Skeletal muscle tissue (tissue), 4 donors: ENCODE data around the gene PZP. TPM values are rescaled to one million over a fixed set of nuclear protein-coding genes. Genes with fewer than 3 reads are reported as not detected.
"Not testable (repeated sequence)": the region's sequence is repeated elsewhere in the genome, so short reads cannot be mapped to it uniquely, and the experiment has no call there.

Experiments
- H3K27ac ChIP-seq: one replicate; pipeline ENCODE4 v1.7.0; 2013; ENCODE audit warnings: mild to moderate bottlenecking, low read depth, low read length, inconsistent platforms
- H3K27me3 ChIP-seq, 3 donors: one replicate each; pipeline ENCODE4 v1.7.0; 2013; ENCODE audit warnings: low read length in 3 of 3; ENCODE audit not compliant: control insufficient read depth in 3 of 3, insufficient read depth in 3 of 3
- H3K36me3 ChIP-seq, 3 donors: one replicate each; pipeline ENCODE4 v1.7.0; 2013; ENCODE audit warnings: low read length in 3 of 3; ENCODE audit not compliant: control insufficient read depth in 3 of 3, insufficient read depth in 3 of 3
- H3K4me1 ChIP-seq, 3 donors: one replicate each; pipeline ENCODE4 v1.7.0; 2013; ENCODE audit warnings: low read length in 3 of 3, mild to moderate bottlenecking in 3 of 3; ENCODE audit not compliant: control insufficient read depth in 3 of 3, insufficient read depth in 3 of 3
- H3K4me3 ChIP-seq, 3 donors: one replicate each; pipeline ENCODE4 v1.7.0; 2013; ENCODE audit warnings: low read length in 3 of 3
- H3K9ac ChIP-seq, 3 donors: one replicate each; pipeline ENCODE4 v1.7.0; 2013; ENCODE audit warnings: low read length in 3 of 3, mild to moderate bottlenecking in 3 of 3, moderate library complexity in 2 of 3, low read depth in 1 of 3
- H3K9me3 ChIP-seq, 3 donors: one replicate each; pipeline ENCODE4 v1.7.0; 2013; ENCODE audit warnings: low read length in 3 of 3; ENCODE audit not compliant: control insufficient read depth in 3 of 3
- total RNA-seq: library from RNA; depleted of rRNA; stranded (reverse); fragments of >200 nt; gene quantifications from one replicate; pipeline ENCODE4 v1.2.3, GENCODE V29; 2014
- donor health status: Osteomylitis.

Gene PZP
- total RNA-seq, 1 donor from 2014 or later, result 1.0 TPM

DNA sequence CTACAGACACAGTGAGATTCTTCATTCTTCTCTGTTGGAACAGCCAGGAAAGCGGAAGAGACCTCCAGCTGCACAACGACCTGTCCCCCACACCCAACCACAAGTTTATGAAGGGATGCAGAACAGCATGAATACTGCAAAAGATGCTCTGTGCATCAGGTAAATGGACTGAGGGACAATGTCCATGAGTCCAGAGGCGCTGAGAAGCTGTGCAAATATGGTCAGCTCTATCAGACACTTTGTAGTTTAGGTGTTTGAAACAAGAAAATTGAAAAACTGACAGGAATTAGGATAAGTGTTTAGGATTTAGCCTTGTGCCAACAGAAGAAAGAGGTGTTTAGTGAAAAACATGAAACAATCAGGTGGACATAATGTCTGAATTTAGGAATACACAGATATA lies 33.1 kb upstream of the PZP start:
- no peaks in the 10 kb centered on the region for H3K36me3 ChIP-seq

DNA sequence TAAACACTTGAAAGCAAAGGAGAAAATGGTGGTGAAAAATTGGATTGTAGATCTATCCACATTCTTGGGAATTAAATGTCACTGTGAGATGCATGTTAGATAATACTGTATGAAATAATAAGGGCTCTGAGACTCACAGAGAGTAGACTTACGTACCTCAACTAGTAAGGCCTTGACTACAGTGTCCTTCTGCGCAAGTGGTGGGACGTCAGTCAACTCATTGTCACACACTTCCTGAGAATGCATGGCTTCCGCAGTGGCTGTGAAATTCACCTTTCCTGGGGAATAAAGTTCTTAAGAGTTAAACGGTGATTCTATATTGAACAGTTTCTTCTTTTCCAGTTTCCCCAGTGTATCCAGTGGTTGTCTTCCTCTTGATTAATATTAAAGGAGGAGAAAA lies 32.6 kb upstream of the PZP start:
- H3K4me3 ChIP-seq, result peak overlapping the region in 2 of 3 donors; percentile 30 to 60
- H3K36me3 ChIP-seq, result no peaks in the 10 kb centered on the region
- peak overlapping the region; percentile 45 to 52 (median 52) for H3K9ac ChIP-seq
- H3K4me1 ChIP-seq, result peaks cover 0 to 3% (median 0%) of the 10 kb centered on the region in 3 donors
- H3K9me3 ChIP-seq, result no peaks in the 10 kb centered on the region
- H3K27ac ChIP-seq, result no peak overlapping the region
- H3K27me3 ChIP-seq, result no peaks in the 10 kb centered on the region

More for the DNA sequence above, 33.1 kb upstream of the PZP start:
- no peak overlapping the region for H3K9ac ChIP-seq
- no peaks in the 10 kb centered on the region for H3K9me3 ChIP-seq
- H3K27me3 ChIP-seq, result no peaks in the 10 kb centered on the region
- H3K27ac ChIP-seq, result no peak overlapping the region
- peaks cover 0 to 3% (median 0%) of the 10 kb centered on the region in 3 donors for H3K4me1 ChIP-seq
- no peak overlapping the region for H3K4me3 ChIP-seq

DNA sequence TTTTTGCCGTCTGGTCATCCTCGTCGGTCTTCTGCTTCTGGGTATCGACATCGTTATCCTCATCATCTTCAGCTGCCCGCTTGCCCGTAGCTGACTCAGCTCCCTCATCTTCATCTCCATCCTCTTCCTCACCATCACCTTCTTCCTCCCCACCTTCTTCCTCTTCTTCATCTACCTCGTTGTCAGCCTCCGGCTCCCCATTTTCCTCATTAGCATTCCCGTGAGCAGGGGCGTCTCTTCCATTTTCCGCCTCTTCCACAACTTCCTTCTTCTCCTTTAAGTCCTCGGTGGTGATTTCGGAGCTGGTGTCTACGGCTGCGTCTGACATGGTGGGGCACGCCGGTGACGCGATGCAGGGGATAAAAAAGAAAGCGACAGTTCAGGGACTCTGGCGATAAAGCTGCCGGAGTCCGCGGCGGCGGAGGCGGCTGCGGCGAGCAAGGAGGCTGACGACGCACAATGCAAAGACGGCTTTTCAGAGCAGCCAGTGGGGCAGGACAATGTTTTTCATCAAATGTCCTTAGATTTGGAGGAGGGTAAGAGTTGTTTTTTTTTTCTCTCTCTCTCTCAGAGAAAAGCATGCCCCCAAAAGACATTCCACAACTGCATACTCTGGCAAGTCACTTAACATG lies 31.9 kb upstream of the PZP start:
- H3K9ac ChIP-seq, result peak overlapping the region; percentile 45 to 52 (median 52)
- not testable (repeated sequence) for H3K4me1 ChIP-seq, H3K36me3 ChIP-seq, H3K9me3 ChIP-seq, H3K27me3 ChIP-seq, H3K27ac ChIP-seq
- H3K4me3 ChIP-seq, result peak overlapping the region in 2 of 3 donors; percentile 30 to 60

DNA sequence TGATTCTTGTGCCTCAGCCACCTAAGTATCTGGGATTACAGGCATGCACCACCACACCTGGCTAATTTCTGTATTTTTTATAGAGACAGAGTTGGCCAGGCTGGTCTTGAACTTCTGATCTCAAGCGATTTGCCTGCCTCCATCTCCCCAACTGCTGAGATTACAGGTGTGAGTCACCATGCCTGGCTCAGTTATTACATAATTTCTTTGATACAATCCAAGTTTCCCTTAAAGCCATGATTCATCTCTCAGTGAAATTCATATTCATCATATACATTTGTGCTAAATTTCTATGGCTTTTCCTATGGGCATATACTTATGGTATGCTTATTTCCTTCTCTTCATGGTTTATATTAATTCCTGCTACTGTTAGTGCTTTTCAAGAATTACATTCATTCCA lies 29.1 kb upstream of the PZP start:
- Histone ChIP-seq H3K36me3 (peaks cover 0 to 2% (median 0%) of the 10 kb centered on the region in 3 donors), H3K4me1 (no peaks in the 10 kb centered on the region), H3K9me3 (no peaks in the 10 kb centered on the region), H3K27me3 (no peaks in the 10 kb centered on the region), H3K9ac (no peak overlapping the region), H3K4me3 (no peak overlapping the region), H3K27ac (no peak overlapping the region)

DNA sequence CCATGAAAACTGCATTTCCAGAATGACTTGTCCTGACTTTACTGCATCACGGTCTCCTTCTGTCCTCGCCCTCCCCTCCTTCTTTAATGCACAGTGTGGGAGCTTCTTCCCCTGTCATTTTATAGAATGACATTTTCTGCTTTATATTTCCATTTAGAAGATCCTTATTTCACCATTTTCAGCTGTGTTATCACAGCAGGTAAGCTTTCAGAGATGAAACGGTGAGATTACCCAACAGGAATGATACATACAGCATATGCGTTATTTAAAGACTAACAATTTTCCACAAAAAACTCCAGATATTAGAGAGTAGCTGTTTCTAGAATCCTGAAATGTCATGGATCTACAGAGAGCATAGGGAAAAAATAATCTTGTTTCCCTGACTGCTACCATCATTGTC lies 27.3 kb upstream of the PZP start:
- no peak overlapping the region for H3K27ac ChIP-seq
- H3K9me3 ChIP-seq, result no peaks in the 10 kb centered on the region
- H3K36me3 ChIP-seq, result peaks cover 0 to 2% (median 0%) of the 10 kb centered on the region in 3 donors
- H3K4me3 ChIP-seq, result no peak overlapping the region
- no peaks in the 10 kb centered on the region for H3K4me1 ChIP-seq
- no peaks in the 10 kb centered on the region for H3K27me3 ChIP-seq
- no peak overlapping the region for H3K9ac ChIP-seq

DNA sequence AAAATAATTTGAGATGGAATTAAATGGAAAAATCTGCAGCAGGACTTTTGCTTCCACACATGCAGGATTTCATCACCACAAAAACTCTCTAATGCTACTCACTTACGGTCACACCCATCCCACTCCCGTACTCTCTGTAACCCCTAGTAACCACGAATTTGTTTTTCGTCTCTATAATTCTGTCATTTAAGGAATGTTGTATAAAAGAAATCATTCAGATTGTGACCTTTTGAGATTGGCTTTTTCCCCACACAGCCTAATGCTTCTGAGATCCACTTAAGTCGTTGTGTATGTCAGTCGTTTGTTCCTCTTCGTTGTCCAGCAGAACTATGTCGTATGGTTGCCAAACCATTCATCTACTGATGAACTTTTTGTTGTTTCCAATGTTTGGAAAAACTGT lies 19.8 kb upstream of the PZP start:
- H3K4me3 ChIP-seq, result no peak overlapping the region
- H3K9ac ChIP-seq, result no peak overlapping the region
- no peak overlapping the region for H3K27ac ChIP-seq
- no peaks in the 10 kb centered on the region for H3K27me3 ChIP-seq
- no peaks in the 10 kb centered on the region for H3K4me1 ChIP-seq
- H3K9me3 ChIP-seq, result no peaks in the 10 kb centered on the region
- no peaks in the 10 kb centered on the region for H3K36me3 ChIP-seq

DNA sequence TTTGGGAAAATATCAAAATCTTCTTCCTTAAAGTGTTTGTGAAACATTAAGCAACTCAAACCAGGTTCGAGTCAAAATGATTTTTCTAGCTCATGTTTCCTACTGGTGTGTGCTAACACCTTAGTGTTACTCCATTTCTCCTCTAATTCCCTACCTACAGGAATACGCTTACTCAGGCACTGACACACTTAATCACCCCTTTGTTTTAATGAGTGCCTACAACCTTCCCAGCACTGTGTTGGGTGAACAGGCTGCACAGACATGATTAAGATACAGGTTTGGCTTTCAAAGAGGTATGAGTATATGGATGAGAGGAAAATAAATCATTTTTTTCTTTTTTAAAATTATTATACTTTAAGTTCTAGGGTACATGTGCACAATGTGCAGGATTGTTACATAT lies 15.6 kb upstream of the PZP start:
- Histone ChIP-seq H3K4me3 (no peak overlapping the region), H3K9me3 (no peaks in the 10 kb centered on the region), H3K4me1 (no peaks in the 10 kb centered on the region), H3K27ac (no peak overlapping the region), H3K9ac (no peak overlapping the region), H3K27me3 (no peaks in the 10 kb centered on the region), H3K36me3 (no peaks in the 10 kb centered on the region)

DNA sequence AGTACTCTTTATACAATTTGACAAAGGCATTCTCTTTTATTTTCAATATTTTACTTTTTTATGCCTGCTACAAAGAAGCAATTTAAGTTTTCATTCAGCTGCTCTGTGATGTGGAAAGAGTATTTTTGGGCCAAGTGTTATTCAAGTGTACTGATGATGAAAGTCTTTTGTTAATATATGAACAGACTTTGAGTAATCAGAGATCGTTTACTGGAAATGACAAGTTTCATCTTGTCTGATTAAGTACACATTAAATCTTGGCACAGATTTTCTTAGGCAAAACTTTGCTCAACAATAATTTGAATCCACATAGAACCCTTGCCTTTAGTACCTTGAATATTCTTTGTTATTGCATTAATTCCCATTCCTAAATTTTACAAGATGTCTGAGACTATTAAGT lies 13.3 kb upstream of the PZP start:
- no peak overlapping the region for H3K4me3 ChIP-seq

DNA sequence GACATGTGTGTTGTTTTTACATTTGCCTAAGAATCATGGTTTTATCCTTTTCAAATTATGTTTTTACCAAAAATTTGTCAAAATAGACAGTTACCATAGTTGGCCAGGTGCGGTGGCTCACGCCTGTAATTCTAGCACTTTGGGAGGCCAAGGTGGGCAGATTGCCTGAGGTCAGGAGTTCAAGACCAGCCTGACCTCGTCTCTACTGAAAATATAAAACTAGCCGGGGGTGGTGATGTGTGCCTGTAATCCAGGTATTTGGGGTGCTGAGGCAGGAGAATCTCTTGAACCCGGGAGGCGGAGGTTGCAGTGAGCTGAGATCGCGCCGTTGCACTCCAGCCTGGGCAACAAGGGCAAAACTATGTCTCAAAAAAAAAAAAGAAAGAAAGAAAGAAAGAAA lies 12.8 kb upstream of the PZP start:
- not testable (repeated sequence) for H3K9me3 ChIP-seq, H3K36me3 ChIP-seq, H3K9ac ChIP-seq, H3K4me1 ChIP-seq, H3K27ac ChIP-seq, H3K4me3 ChIP-seq, H3K27me3 ChIP-seq

More for the DNA sequence above, 13.3 kb upstream of the PZP start:
- Histone ChIP-seq H3K36me3 (no peaks in the 10 kb centered on the region), H3K27ac (no peak overlapping the region), H3K9me3 (no peaks in the 10 kb centered on the region), H3K27me3 (no peaks in the 10 kb centered on the region), H3K4me1 (no peaks in the 10 kb centered on the region), H3K9ac (no peak overlapping the region)

DNA sequence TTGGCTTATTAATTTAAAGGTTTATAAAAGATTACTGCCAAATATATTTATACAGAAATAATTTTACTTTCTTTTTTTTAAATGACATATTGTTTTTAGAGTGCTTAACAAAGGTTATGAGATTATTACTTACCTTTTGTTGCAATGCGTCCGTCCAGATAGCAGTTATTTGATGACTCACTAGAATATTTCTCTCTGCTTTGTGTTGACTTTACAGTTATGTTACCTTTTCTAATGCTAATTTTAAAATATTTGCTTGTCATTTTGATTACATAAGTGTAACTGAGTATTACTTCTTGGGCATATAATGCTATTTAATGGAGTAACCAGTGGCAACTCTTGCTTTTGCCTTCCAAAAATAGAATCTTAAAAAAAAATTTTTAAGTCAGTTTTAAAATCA lies 6.3 kb upstream of the PZP start:
- no peak overlapping the region for H3K4me3 ChIP-seq
- H3K9me3 ChIP-seq, result no peaks in the 10 kb centered on the region
- no peak overlapping the region for H3K27ac ChIP-seq
- H3K4me1 ChIP-seq, result no peaks in the 10 kb centered on the region
- H3K27me3 ChIP-seq, result no peaks in the 10 kb centered on the region
- H3K36me3 ChIP-seq, result no peaks in the 10 kb centered on the region
- H3K9ac ChIP-seq, result no peak overlapping the region
